HepG2 (cell line): ENCODE measurements around the gene AHNAK. TPM values are rescaled to one million over a fixed set of nuclear protein-coding genes. Genes with fewer than 3 reads are reported as not detected.

Source experiments
- IRF9 ChIP-seq: sonication (generic); formaldehyde crosslinking; IDR thresholded peaks from 2 replicates; pipeline ENCODE4 v1.8.0; 2022; ENCODE audit warnings: missing genetic modification reagents, mild to moderate bottlenecking, borderline replicate concordance
- KLF9 ChIP-seq: IDR thresholded peaks from 2 replicates; pipeline ENCODE4 v1.6.1; 2016; ENCODE audit warnings: low read depth
- PHF8 ChIP-seq: sonication (generic); formaldehyde crosslinking; IDR thresholded peaks from 2 replicates; pipeline ENCODE4 v1.5.0; 2020; ENCODE audit warnings: missing genetic modification reagents
- STAG1 ChIP-seq: sonication (generic); formaldehyde crosslinking; IDR thresholded peaks from 2 replicates; pipeline ENCODE4 v1.4.0; 2020; ENCODE audit warnings: missing genetic modification reagents
- ZNF503 ChIP-seq: sonication (generic); formaldehyde crosslinking; IDR thresholded peaks from 2 replicates; pipeline ENCODE4 v1.4.0; 2020; ENCODE audit warnings: missing genetic modification reagents
- ZNF652 ChIP-seq: IDR thresholded peaks from 2 replicates; pipeline ENCODE4 v1.6.1; 2016; ENCODE audit warnings: low read depth, borderline replicate concordance
- polyA plus RNA-seq, 8 experiments: library from polyadenylated mRNA; depleted of rRNA in 3 of 8; stranded (reverse) in 7 of 8; unstranded in 1 of 8; fragments of >200 nt; fragmentation: Illumina TruSeq in 4 of 8; extraction: Trizol in 4 of 8; gene quantifications; 2 replicates each; pipeline versions ENCODE4 v1.2.1 to v1.2.3, GENCODE V29; 2011 to 2016; ENCODE audit warnings: low read depth in 4 of 8, missing spikeins in 1 of 8, mixed read lengths in 1 of 8; ENCODE audit not compliant: insufficient read depth in 1 of 8
- total RNA-seq, 5 experiments: library from RNA; depleted of rRNA; stranded (reverse); fragments of >200 nt; fragmentation: Illumina TruSeq; extraction: Trizol; gene quantifications; 2 replicates each; pipeline ENCODE4 v1.2.3, GENCODE V29; 2016; ENCODE audit warnings: low read depth in 1 of 5
- TF ChIP-seq, protein P1 (sequence below): sonication (generic); formaldehyde crosslinking; IDR thresholded peaks from 2 replicates; pipeline ENCODE4 v1.4.0; 2020; ENCODE audit warnings: mild to moderate bottlenecking, missing genetic modification reagents

AHNAK gene
- total and polyA plus RNA-seq, 2 of the 13 experiments (the other 11 are each of a cell fraction or from before 2014, with no cell fraction given): 23.4 to 25.0 TPM

DNA sequence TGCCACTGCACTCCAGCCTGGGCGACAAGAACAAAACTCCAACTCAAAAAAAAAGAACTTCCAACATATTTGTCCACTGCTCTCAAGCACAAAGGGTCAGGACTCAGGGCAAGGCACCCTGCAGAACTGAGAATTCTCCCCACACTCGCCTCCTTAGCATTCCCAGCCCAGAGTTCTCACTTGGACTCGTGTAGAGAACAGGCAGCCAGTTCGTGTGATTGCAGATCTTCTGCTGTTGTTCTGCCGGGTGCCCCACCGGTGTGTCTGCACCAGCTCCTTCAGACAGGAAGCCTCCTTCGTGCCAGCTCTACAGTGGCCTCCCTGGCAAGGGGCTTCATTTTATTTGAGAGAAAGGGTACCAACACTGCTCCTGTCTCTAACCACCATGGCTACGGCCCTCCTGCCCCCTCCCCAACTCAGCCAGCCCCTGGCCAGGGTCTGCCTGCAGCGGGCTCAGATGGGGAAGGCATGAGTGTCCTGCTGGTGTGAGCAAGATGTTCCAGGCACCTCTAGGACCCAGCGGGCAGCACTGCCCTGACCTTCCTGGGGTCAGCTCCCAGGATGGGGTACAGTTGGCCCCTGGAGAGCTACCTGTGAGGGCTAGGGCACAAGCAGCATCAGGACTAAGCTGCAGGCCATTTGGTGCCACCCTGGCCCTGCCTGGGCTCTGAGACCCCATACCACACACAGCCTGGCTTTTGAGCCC lies 147.3 kb downstream of the AHNAK start (continued):
- TF ChIP-seq ZNF503 (CRISPR knock-in tag): no peak
- TF ChIP-seq PHF8 (CRISPR knock-in tag): no peak
- TF ChIP-seq STAG1 (CRISPR knock-in tag): no peak
- TF ChIP-seq, protein P1, sequence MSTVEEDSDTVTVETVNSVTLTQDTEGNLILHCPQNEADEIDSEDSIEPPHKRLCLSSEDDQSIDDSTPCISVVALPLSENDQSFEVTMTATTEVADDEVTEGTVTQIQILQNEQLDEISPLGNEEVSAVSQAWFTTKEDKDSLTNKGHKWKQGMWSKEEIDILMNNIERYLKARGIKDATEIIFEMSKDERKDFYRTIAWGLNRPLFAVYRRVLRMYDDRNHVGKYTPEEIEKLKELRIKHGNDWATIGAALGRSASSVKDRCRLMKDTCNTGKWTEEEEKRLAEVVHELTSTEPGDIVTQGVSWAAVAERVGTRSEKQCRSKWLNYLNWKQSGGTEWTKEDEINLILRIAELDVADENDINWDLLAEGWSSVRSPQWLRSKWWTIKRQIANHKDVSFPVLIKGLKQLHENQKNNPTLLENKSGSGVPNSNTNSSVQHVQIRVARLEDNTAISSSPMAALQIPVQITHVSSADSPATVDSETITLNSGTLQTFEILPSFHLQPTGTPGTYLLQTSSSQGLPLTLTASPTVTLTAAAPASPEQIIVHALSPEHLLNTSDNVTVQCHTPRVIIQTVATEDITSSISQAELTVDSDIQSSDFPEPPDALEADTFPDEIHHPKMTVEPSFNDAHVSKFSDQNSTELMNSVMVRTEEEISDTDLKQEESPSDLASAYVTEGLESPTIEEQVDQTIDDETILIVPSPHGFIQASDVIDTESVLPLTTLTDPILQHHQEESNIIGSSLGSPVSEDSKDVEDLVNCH (CRISPR knock-in tag): no peak
- no peak for TF ChIP-seq IRF9 (CRISPR knock-in tag)
- TF ChIP-seq KLF9 (CRISPR knock-in tag): no peak
- no peak for TF ChIP-seq ZNF652 (CRISPR knock-in tag)
